ENCODE results near the gene PAK5.

PAK5 gene

DNA sequence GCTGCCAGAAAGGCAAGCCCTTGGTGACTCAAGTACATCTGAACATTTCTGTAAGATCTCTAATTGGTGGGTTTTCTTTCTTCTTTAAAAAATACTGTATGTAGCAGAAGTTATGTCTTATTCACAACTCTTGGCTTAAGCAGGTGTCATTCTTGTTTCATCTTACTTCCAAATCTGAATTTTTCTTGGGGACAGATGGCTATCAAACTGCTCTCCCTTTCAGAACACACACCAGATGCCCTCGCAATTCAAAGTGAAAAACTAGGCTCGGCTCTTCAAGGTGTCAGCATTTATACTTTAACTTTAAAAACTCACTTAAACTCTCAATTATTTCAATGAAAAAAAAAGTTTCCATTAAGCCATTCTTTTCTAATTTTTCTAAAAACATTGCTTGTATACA, 49.7 kb downstream of the PAK5 start:
- DNase-seq (ENCODE audit: low read depth), result no peak
- H3K36me3 ChIP-seq (ENCODE audit: control insufficient read depth, insufficient read depth, low read length, severe bottlenecking), result no peaks in the 10 kb centered on the region

DNA sequence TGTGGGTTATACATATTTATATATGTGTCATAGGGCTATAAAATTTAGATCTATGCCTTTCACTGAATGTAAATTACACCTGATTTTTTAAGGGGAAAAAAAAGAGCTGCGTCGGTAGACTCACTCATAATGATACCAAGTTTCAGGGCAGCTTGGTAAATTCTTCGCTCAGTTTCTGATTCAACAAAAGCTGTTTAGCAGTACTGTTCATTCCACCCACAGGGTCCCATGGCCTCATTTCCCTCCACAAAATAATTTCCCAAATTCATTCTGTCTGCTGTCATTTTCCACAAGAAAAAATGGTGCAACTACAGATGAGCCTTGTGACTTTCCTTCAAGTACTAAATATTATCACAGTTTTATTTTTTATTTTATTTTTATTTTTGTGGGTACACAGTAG, 63.7 kb downstream of the PAK5 start:
- H3K36me3 ChIP-seq (ENCODE audit: control insufficient read depth, insufficient read depth, low read length, severe bottlenecking), result no peaks in the 10 kb centered on the region
- no peak for DNase-seq (ENCODE audit: low read depth)
- H3K27me3 ChIP-seq (replicated peaks; ENCODE audit: control insufficient read depth, insufficient read depth, low read length), result no peaks in the 10 kb centered on the region
- peaks cover 6% of the 10 kb centered on the region for H3K9me3 ChIP-seq (ENCODE audit: control insufficient read depth, low read length)
- no peak overlapping the region for H3K9ac ChIP-seq (ENCODE audit: low read length)
- H3K4me3 ChIP-seq (ENCODE audit: low read length), result no peak overlapping the region
- H3K4me1 ChIP-seq (ENCODE audit: control insufficient read depth, insufficient read depth, low read length), result no peaks in the 10 kb centered on the region

More for the DNA sequence above, 49.7 kb downstream of the PAK5 start:
- no peak overlapping the region for H3K4me3 ChIP-seq (ENCODE audit: low read length)
- no peak overlapping the region for H3K9ac ChIP-seq (ENCODE audit: low read length)
- H3K9me3 ChIP-seq (ENCODE audit: control insufficient read depth, low read length), result no peaks in the 10 kb centered on the region
- no peaks in the 10 kb centered on the region for H3K4me1 ChIP-seq (ENCODE audit: control insufficient read depth, insufficient read depth, low read length)
- H3K27me3 ChIP-seq (replicated peaks; ENCODE audit: control insufficient read depth, insufficient read depth, low read length), result peaks cover 3% of the 10 kb centered on the region

DNA sequence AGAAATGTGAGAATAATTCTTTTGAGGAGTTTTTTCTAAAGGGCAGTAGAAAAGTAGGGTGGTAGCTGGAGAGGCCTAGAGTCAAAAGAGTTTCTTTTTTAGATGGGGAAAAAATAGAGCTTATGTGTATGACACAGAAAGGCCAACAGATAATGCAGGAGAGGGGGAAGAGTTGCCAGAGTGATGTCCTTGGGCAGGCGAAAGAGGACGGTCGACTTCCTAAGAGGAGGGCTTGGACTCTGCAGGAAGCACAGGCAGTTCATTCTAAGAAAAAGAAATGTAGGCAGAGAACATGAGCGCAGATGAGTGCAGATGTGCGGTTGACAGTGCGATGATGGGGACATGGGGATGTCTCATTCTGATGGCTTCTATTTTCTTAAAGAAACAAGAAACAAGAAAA, 68.9 kb downstream of the PAK5 start:
- DNase-seq (ENCODE audit: low read depth), result no peak
- Histone ChIP-seq H3K36me3 (ENCODE audit: control insufficient read depth, insufficient read depth, low read length, severe bottlenecking) (no peaks in the 10 kb centered on the region), H3K9ac (ENCODE audit: low read length) (no peak overlapping the region), H3K9me3 (ENCODE audit: control insufficient read depth, low read length) (no peaks in the 10 kb centered on the region), H3K4me1 (ENCODE audit: control insufficient read depth, insufficient read depth, low read length) (no peaks in the 10 kb centered on the region), H3K4me3 (ENCODE audit: low read length) (no peak overlapping the region), H3K27me3 (replicated peaks; ENCODE audit: control insufficient read depth, insufficient read depth, low read length) (no peaks in the 10 kb centered on the region)

DNA sequence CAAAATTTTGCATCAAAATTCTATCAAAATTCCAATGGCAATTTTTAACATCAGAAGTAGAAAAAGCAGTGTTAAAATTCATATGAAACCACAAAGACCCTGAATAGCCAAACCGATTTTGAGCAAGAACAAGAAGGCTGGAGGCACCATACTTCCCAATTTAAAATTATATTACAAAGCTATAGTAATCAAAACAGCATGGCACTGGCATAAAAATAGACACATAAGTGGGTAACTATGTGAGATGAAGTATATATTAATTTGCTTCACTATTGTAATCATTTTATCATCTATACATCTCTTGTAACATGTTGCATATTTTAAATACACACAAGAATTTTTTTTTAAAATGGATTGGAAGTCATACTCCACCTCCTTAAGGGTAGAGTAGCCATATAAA, 77.4 kb downstream of the PAK5 start:
- Histone ChIP-seq H3K27me3 (replicated peaks; ENCODE audit: control insufficient read depth, insufficient read depth, low read length) (no peaks in the 10 kb centered on the region), H3K36me3 (ENCODE audit: control insufficient read depth, insufficient read depth, low read length, severe bottlenecking) (no peaks in the 10 kb centered on the region), H3K9ac (ENCODE audit: low read length) (no peak overlapping the region), H3K9me3 (ENCODE audit: control insufficient read depth, low read length) (peaks cover 15% of the 10 kb centered on the region), H3K4me1 (ENCODE audit: control insufficient read depth, insufficient read depth, low read length) (no peaks in the 10 kb centered on the region), H3K4me3 (ENCODE audit: low read length) (no peak overlapping the region)
- DNase-seq (ENCODE audit: low read depth), result no peak

DNA sequence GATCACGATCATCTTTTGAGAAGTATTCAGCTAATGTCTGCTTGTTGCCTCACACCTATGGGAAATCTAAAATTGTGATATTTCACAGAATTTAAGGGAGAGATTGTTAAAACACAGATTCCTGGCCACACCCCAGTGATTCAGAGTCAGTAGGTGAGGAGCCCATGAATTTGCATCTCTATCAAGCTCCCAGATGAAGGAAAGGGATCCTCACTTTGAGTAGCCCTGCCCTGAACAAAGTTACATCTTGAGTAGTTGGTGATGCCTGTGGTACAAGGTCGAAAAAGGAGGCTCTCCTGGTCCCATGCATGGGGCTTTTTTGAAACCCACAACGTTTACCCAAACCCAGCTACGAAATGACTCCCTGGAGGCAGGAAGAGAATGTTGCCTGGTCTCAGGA, 79.5 kb downstream of the PAK5 start:
- peaks cover 15% of the 10 kb centered on the region for H3K9me3 ChIP-seq (ENCODE audit: control insufficient read depth, low read length)
- DNase-seq (ENCODE audit: low read depth), result no peak
- no peaks in the 10 kb centered on the region for H3K4me1 ChIP-seq (ENCODE audit: control insufficient read depth, insufficient read depth, low read length)
- H3K27me3 ChIP-seq (replicated peaks; ENCODE audit: control insufficient read depth, insufficient read depth, low read length), result no peaks in the 10 kb centered on the region
- H3K36me3 ChIP-seq (ENCODE audit: control insufficient read depth, insufficient read depth, low read length, severe bottlenecking), result no peaks in the 10 kb centered on the region
- no peak overlapping the region for H3K4me3 ChIP-seq (ENCODE audit: low read length)
- H3K9ac ChIP-seq (ENCODE audit: low read length), result no peak overlapping the region

DNA sequence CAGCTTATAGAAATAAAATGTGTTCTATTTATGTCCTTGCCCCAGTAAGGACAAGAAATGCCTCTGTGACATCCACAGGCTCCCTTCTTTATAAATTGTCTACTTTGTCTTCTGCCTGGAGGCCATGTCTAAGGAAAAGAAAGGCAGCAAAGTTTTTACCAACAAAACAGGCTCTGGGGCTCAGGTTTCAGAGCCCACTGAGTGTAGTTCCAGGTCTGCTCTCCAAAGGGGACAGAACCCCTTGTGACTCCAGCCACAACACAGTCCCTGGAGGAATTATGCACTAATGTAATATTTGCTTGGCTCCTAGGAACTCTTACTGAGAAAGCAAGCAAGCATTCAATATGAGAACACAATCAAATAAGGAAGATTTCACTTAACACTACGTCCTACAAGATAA, 80.1 kb downstream of the PAK5 start:
- H3K4me1 ChIP-seq (ENCODE audit: control insufficient read depth, insufficient read depth, low read length), result no peaks in the 10 kb centered on the region

DNA sequence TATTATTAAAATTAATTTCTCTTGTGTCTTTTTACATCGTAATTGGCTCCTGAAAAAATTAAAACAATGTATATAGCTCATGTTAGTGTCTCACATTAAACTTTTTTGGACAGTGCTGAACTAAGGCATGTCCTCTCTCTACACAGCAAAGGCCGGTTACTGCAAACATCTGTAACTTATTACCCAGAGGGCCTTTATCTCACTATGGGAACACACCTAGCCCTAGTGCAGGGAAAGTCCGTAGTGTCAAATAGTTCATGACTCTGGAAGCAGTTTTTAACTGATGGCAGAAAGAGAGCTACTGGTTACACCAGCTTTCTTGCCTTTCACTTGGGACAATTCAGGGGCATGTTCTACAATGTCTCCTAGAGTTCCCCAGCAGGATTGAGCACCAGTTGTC, 82.2 kb downstream of the PAK5 start:
- Histone ChIP-seq H3K9me3 (ENCODE audit: control insufficient read depth, low read length) (peaks cover 7% of the 10 kb centered on the region), H3K4me3 (ENCODE audit: low read length) (no peak overlapping the region), H3K4me1 (ENCODE audit: control insufficient read depth, insufficient read depth, low read length) (no peaks in the 10 kb centered on the region), H3K27me3 (replicated peaks; ENCODE audit: control insufficient read depth, insufficient read depth, low read length) (no peaks in the 10 kb centered on the region), H3K9ac (ENCODE audit: low read length) (no peak overlapping the region), H3K36me3 (ENCODE audit: control insufficient read depth, insufficient read depth, low read length, severe bottlenecking) (no peaks in the 10 kb centered on the region)
- DNase-seq (ENCODE audit: low read depth), result no peak

More for the DNA sequence above, 80.1 kb downstream of the PAK5 start:
- Histone ChIP-seq H3K27me3 (replicated peaks; ENCODE audit: control insufficient read depth, insufficient read depth, low read length) (no peaks in the 10 kb centered on the region), H3K9me3 (ENCODE audit: control insufficient read depth, low read length) (peaks cover 15% of the 10 kb centered on the region), H3K9ac (ENCODE audit: low read length) (no peak overlapping the region), H3K4me3 (ENCODE audit: low read length) (no peak overlapping the region), H3K36me3 (ENCODE audit: control insufficient read depth, insufficient read depth, low read length, severe bottlenecking) (no peaks in the 10 kb centered on the region)
- DNase-seq (ENCODE audit: low read depth), result no peak

DNA sequence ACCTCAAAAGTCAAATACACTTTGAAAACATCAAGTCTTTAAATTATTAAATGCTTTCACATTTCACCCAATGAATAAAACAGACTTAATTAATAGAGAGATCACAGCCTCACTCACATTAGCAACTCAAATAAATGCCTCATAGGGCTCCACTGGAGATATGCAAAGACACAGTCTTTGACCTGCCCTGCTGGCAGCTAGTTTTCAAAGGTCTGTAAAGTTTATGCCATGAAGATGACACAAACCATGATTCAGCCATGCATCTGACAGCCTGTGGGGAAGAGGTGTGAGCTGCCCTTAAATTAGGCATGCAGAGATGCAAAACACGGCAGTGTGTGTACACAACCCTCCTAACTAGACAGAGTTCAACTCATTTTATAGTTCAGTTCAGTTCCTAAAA, 83.6 kb downstream of the PAK5 start:
- H3K36me3 ChIP-seq (ENCODE audit: control insufficient read depth, insufficient read depth, low read length, severe bottlenecking), result no peaks in the 10 kb centered on the region
- no peak overlapping the region for H3K9ac ChIP-seq (ENCODE audit: low read length)
- DNase-seq (ENCODE audit: low read depth), result no peak
- no peaks in the 10 kb centered on the region for H3K27me3 ChIP-seq (replicated peaks; ENCODE audit: control insufficient read depth, insufficient read depth, low read length)
- no peaks in the 10 kb centered on the region for H3K9me3 ChIP-seq (ENCODE audit: control insufficient read depth, low read length)
- H3K4me3 ChIP-seq (ENCODE audit: low read length), result no peak overlapping the region
- H3K4me1 ChIP-seq (ENCODE audit: control insufficient read depth, insufficient read depth, low read length), result no peaks in the 10 kb centered on the region

DNA sequence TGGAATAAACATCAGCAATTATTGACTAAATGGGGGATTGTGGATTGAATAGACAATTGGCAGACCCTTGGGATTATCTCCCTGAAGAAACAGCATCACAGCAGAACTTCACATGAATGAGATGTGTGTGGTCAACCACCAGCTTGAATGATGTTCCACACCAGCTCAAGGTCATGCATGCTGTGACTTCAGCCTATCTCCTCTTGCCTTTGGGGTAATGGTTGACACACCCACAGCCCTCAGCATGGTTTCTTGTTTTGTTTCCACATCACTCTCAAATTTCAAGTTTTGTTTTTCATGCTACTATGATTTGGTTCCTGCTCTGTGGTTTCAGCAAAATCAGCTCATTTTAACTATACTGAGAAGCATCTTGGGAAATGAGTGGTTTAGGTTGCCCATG, 94.3 kb downstream of the PAK5 start:
- no peak overlapping the region for H3K9ac ChIP-seq (ENCODE audit: low read length)
- no peaks in the 10 kb centered on the region for H3K27me3 ChIP-seq (replicated peaks; ENCODE audit: control insufficient read depth, insufficient read depth, low read length)

DNA sequence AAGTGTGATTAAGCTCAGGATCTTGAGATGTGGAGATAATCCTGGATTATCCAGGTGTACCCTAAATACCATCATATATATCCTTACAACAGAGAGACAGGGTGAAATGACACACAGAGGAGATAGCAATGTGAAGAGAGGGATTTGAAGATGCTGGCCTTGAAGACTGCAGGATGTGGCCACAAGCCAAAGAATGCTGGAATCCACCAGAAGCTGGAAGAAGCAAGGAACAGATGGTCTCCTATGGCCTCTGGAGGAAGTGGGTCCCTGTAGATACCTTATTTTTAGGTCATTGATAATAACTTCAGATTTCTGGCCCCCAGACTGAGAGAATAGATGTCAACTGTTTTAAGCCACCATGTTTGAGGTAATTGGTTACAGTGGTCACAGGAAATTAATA, 95.0 kb downstream of the PAK5 start:
- Histone ChIP-seq H3K4me1 (ENCODE audit: control insufficient read depth, insufficient read depth, low read length) (no peaks in the 10 kb centered on the region), H3K9ac (ENCODE audit: low read length) (no peak overlapping the region), H3K36me3 (ENCODE audit: control insufficient read depth, insufficient read depth, low read length, severe bottlenecking) (no peaks in the 10 kb centered on the region), H3K4me3 (ENCODE audit: low read length) (no peak overlapping the region), H3K27me3 (replicated peaks; ENCODE audit: control insufficient read depth, insufficient read depth, low read length) (no peaks in the 10 kb centered on the region), H3K9me3 (ENCODE audit: control insufficient read depth, low read length) (peaks cover 2% of the 10 kb centered on the region)
- no peak for DNase-seq (ENCODE audit: low read depth)

More for the DNA sequence above, 94.3 kb downstream of the PAK5 start:
- no peak overlapping the region for H3K4me3 ChIP-seq (ENCODE audit: low read length)
- H3K4me1 ChIP-seq (ENCODE audit: control insufficient read depth, insufficient read depth, low read length), result no peaks in the 10 kb centered on the region
- DNase-seq (ENCODE audit: low read depth), result no peak
- no peaks in the 10 kb centered on the region for H3K36me3 ChIP-seq (ENCODE audit: control insufficient read depth, insufficient read depth, low read length, severe bottlenecking)
- peaks cover 2% of the 10 kb centered on the region for H3K9me3 ChIP-seq (ENCODE audit: control insufficient read depth, low read length)

DNA sequence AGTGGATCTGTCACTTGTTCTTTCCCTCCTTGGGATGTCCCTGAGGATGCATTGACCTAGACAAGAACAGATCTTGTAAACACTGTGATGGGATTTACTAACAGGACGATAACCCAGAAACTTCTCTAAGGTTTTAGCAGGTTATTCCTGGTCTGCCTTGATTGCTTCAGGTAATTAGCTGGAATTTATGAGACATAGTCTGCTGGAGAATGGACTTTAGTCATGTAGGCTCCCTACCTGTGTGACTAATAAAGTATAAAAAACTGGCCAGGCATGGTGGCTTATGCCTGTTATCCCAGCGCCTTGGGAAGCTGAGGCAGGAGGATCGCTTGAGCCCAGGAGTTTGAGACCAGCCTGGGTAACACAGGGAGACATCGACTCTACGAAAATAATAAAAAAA, 96.1 kb downstream of the PAK5 start:
- Histone ChIP-seq H3K27me3 (replicated peaks; ENCODE audit: control insufficient read depth, insufficient read depth, low read length) (no peaks in the 10 kb centered on the region), H3K9me3 (ENCODE audit: control insufficient read depth, low read length) (peaks cover 2% of the 10 kb centered on the region), H3K36me3 (ENCODE audit: control insufficient read depth, insufficient read depth, low read length, severe bottlenecking) (no peaks in the 10 kb centered on the region), H3K9ac (ENCODE audit: low read length) (no peak overlapping the region), H3K4me1 (ENCODE audit: control insufficient read depth, insufficient read depth, low read length) (no peaks in the 10 kb centered on the region), H3K4me3 (ENCODE audit: low read length) (no peak overlapping the region)
- DNase-seq (ENCODE audit: low read depth), result no peak

DNA sequence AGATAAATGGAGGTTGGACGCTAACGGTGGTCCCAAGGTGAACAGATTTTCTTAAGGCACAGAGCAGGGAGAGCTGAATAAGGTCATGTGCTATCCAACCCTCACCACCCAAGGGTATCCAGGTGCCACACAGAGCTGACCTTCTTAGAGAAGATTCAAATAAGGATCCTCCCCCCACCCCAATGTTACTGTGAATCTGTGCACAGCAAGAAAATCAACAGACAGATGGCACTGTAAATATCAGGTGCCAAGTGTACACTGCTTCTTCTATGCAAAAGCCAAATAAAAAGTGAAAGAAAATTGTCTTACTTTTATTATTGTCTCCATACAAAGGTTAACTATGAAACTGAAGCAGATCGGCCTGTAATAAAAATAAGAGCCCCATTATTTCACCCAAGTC, 96.9 kb downstream of the PAK5 start:
- no peaks in the 10 kb centered on the region for H3K36me3 ChIP-seq (ENCODE audit: control insufficient read depth, insufficient read depth, low read length, severe bottlenecking)

More for the DNA sequence above, 96.9 kb downstream of the PAK5 start:
- no peak overlapping the region for H3K4me3 ChIP-seq (ENCODE audit: low read length)
- no peak for DNase-seq (ENCODE audit: low read depth)
- no peak overlapping the region for H3K9ac ChIP-seq (ENCODE audit: low read length)
- no peaks in the 10 kb centered on the region for H3K27me3 ChIP-seq (replicated peaks; ENCODE audit: control insufficient read depth, insufficient read depth, low read length)
- H3K4me1 ChIP-seq (ENCODE audit: control insufficient read depth, insufficient read depth, low read length), result no peaks in the 10 kb centered on the region
- peaks cover 6% of the 10 kb centered on the region for H3K9me3 ChIP-seq (ENCODE audit: control insufficient read depth, low read length)

Measured in adipocyte (in vitro differentiated cells).